Endothelial cell of umbilical vein (primary cell): ENCODE data around the gene GNPAT.

Experiments
- CTCF ChIP-seq, 2 donors: IDR thresholded peaks; 1 replicate in 1 of 2; 2 replicates in 1 of 2; pipeline ENCODE4 v1.5.1; 2011; ENCODE audit warnings: low read length in 2 of 2, mild to moderate bottlenecking in 2 of 2, moderate library complexity in 2 of 2, control low read depth in 1 of 2, inconsistent platforms in 1 of 2, low read depth in 1 of 2; ENCODE audit not compliant: insufficient read depth in 1 of 2; ENCODE audit errors: extremely low read depth in 1 of 2
- FOS ChIP-seq: IDR thresholded peaks from 2 replicates; pipeline ENCODE4 v1.6.1; 2011; ENCODE audit warnings: mild to moderate bottlenecking, low read length, moderate library complexity, borderline replicate concordance; ENCODE audit not compliant: insufficient read depth
- POLR2A ChIP-seq: IDR thresholded peaks from 2 replicates; pipeline ENCODE4 v1.6.1; 2012; ENCODE audit warnings: low read depth, mild to moderate bottlenecking, control low read depth, low read length
- POLR2AphosphoS5 ChIP-seq: IDR thresholded peaks from 2 replicates; pipeline ENCODE4 v1.6.1; 2012; ENCODE audit warnings: low read depth, mild to moderate bottlenecking, control low read depth, low read length, moderate library complexity; ENCODE audit not compliant: insufficient read depth

GRCh38 chr1:231194476-231194842 lies 46.6 kb upstream of the GNPAT start:
- TF ChIP-seq CTCF (IDR thresholded peaks at IDR 0.05; ENCODE audit: extremely low read depth in 1 of 2, insufficient read depth in 1 of 2, low read depth in 1 of 2, low read length in 2 of 2) (no peak), FOS (no peak), POLR2AphosphoS5 (no peak), POLR2A (no peak)
